Dendritic cell treated with granulocyte-macrophage colony-stimulating factor and Interleukin-4, amounts not matched to agents 40 ng/mL and 50 ng/mL, for 4 days (primary cell): ENCODE data around the gene FBXO17.
"Not testable (repeated sequence)": the region's sequence is repeated elsewhere in the genome, so short reads cannot be mapped to it uniquely, and the experiment has no call there.

Experiments
- H3K27ac Mint-ChIP-seq: one replicate; pipeline ENCODE4 v1.8.0; 2022; ENCODE audit warnings: mild to moderate bottlenecking, mixed read lengths
- H3K27me3 Mint-ChIP-seq: one replicate; pipeline ENCODE4 v1.8.0; 2022; ENCODE audit warnings: mild to moderate bottlenecking, mixed read lengths
- H3K36me3 Mint-ChIP-seq: one replicate; pipeline ENCODE4 v1.8.0; 2022; ENCODE audit warnings: low read depth, mixed read lengths
- H3K4me1 Mint-ChIP-seq: one replicate; pipeline ENCODE4 v1.8.0; 2022; ENCODE audit warnings: low read depth, mixed read lengths
- H3K4me3 Mint-ChIP-seq: one replicate; pipeline ENCODE4 v1.8.0; 2022; ENCODE audit warnings: mild to moderate bottlenecking, moderate library complexity, mixed read lengths
- H3K9me3 Mint-ChIP-seq: one replicate; pipeline ENCODE4 v1.8.0; 2022; ENCODE audit warnings: mixed read lengths
- intact Hi-C: fragments of 100-400 bp; cut with micrococcal nuclease; formaldehyde crosslinking; loops from one replicate; pipeline ENCODE4 v1.15.0; 2022

Gene FBXO17

DNA sequence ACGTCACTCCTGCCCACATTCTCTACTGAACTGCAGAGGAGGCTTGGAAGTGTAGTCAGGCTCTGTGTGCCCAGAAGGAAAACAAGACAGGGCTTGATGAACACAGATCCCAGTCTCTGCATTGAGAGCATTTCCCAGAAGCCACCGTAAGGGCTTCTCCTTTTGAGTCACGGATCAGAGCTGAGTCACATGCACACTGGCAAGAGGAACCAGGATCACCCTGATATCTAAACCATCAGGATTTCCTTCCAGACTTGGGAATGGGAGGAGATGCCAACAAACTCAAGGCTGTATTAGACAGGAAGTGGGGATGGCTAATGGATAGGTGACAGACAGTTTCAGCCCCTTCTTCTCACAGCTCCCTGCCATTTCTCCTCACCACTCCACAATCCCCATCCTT is 17.7 kb upstream of the FBXO17 start:
- Mint-ChIP-seq H3K27ac (peak overlapping the region; percentile 46), H3K27me3 (peaks cover 16% of the 10 kb centered on the region), H3K4me3 (no peak overlapping the region), H3K4me1 (peaks cover 10% of the 10 kb centered on the region), H3K36me3 (no peaks in the 10 kb centered on the region), H3K9me3 (no peaks in the 10 kb centered on the region)
- intact Hi-C loops, result no loop called here

- H3K36me3 Mint-ChIP-seq, result no peaks in the 10 kb centered on the region
- H3K27me3 Mint-ChIP-seq, result peaks cover 14% of the 10 kb centered on the region
These were observed 15.6 kb upstream of the FBXO17 start for GRCh38 chr19:38990949-38991697.

DNA sequence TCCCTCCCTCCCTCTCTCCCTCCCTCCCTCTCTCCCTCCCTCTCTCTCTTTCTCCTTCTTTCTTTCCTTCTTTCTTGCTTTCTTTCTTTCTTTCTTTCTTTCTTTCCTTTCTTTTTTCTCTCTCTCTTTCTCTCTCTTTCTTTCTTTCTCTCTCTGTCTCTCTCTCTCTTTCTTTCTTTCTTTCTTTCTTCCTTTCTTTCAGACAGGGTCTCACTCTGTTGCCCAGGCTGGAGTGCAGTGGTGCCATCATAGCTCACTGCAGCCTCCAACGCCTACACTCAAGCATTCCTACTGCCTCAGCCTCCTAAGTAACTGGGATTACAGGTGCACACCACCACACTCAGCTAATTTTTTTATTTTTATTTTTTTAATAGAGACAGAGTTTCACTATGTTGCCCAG is 14.1 kb upstream of the FBXO17 start:
- H3K36me3 Mint-ChIP-seq, intact Hi-C loops, H3K9me3 Mint-ChIP-seq, H3K4me3 Mint-ChIP-seq, H3K27ac Mint-ChIP-seq: not testable (repeated sequence)
- H3K27me3 Mint-ChIP-seq, result peaks cover 16% of the 10 kb centered on the region
- H3K4me1 Mint-ChIP-seq, result peaks cover 10% of the 10 kb centered on the region

More at GRCh38 chr19:38990949-38991697, 15.6 kb upstream of the FBXO17 start:
- intact Hi-C loops, result no loop called here
- no peak overlapping the region for H3K27ac Mint-ChIP-seq
- no peaks in the 10 kb centered on the region for H3K9me3 Mint-ChIP-seq
- H3K4me3 Mint-ChIP-seq, result no peak overlapping the region
- H3K4me1 Mint-ChIP-seq, result peaks cover 10% of the 10 kb centered on the region

- H3K27me3 Mint-ChIP-seq, result peaks cover 16% of the 10 kb centered on the region
- no peak overlapping the region for H3K27ac Mint-ChIP-seq
- no peaks in the 10 kb centered on the region for H3K9me3 Mint-ChIP-seq
- intact Hi-C loops, result no loop called here
- peaks cover 10% of the 10 kb centered on the region for H3K4me1 Mint-ChIP-seq
- no peaks in the 10 kb centered on the region for H3K36me3 Mint-ChIP-seq
- H3K4me3 Mint-ChIP-seq, result no peak overlapping the region
These were observed 13.6 kb upstream of the FBXO17 start for GRCh38 chr19:38989066-38989605.

DNA sequence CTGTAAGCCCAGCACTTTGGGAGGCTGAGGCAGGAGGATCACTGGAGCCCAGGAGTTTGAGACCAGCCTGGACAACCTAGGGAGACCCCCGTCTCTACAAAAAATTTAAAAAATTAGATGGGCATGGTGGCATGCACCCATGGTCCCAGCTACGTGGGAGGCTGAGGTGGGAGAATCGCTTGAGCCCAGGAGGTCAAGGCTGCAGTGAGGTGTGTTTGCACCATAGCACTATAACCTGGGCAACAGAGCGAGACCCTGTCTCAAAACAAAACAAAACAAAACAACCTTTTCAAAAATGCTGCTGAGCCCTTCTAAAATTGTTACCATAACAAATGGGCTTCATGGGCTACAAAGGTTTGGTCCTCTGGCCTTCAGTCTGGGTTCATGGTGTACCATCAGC is 13.1 kb upstream of the FBXO17 start:
- H3K36me3 Mint-ChIP-seq, intact Hi-C loops, H3K9me3 Mint-ChIP-seq, H3K27ac Mint-ChIP-seq, H3K4me1 Mint-ChIP-seq, H3K4me3 Mint-ChIP-seq: not testable (repeated sequence)
- H3K27me3 Mint-ChIP-seq, result peaks cover 16% of the 10 kb centered on the region

- H3K27ac Mint-ChIP-seq, H3K9me3 Mint-ChIP-seq, intact Hi-C loops, H3K4me3 Mint-ChIP-seq, H3K4me1 Mint-ChIP-seq, H3K36me3 Mint-ChIP-seq: not testable (repeated sequence)
- peaks cover 16% of the 10 kb centered on the region for H3K27me3 Mint-ChIP-seq
These were observed 12.2 kb upstream of the FBXO17 start for GRCh38 chr19:38987745-38988144.

GRCh38 chr19:38985262-38985661 is 9.7 kb upstream of the FBXO17 start:
- intact Hi-C loops, result no loop called here
- Mint-ChIP-seq H3K36me3 (no peaks in the 10 kb centered on the region), H3K27me3 (peaks cover 9% of the 10 kb centered on the region), H3K9me3 (peaks cover 8% of the 10 kb centered on the region), H3K4me3 (no peak overlapping the region), H3K27ac (no peak overlapping the region), H3K4me1 (no peaks in the 10 kb centered on the region)

GRCh38 chr19:38980583-38981374 is 5.2 kb upstream of the FBXO17 start:
- Mint-ChIP-seq H3K27me3 (peaks cover 25% of the 10 kb centered on the region), H3K4me3 (no peak overlapping the region), H3K27ac (no peak overlapping the region), H3K9me3 (peaks cover 11% of the 10 kb centered on the region), H3K4me1 (peaks cover 9% of the 10 kb centered on the region), H3K36me3 (no peaks in the 10 kb centered on the region)
- intact Hi-C loops, result no loop called here

DNA sequence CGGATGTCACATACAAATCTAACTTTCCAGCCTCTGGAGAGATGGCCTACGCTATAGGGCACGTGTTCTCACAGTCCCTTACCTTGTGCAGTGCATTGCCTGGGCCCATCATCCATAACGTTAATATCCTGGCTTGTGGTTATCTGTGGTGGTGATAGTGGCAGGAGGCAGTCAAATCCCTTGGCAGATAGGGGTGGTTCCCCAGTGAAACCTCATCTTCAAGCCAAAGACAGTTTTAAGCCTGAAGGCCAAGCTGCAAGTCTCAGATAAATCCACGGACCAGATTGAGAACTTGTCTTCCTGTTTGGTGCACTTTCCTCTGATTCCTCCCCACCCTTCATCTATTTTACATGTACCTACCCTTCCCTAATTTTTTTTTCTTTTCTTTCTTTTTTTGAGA is 4.3 kb upstream of the FBXO17 start:
- H3K4me1 Mint-ChIP-seq, result peaks cover 9% of the 10 kb centered on the region
- peaks cover 29% of the 10 kb centered on the region for H3K27me3 Mint-ChIP-seq
- H3K4me3 Mint-ChIP-seq, result no peak overlapping the region
- intact Hi-C loops, result no loop called here
- H3K27ac Mint-ChIP-seq, result no peak overlapping the region
- no peaks in the 10 kb centered on the region for H3K36me3 Mint-ChIP-seq
- H3K9me3 Mint-ChIP-seq, result peaks cover 11% of the 10 kb centered on the region

GRCh38 chr19:38978326-38978689 is 2.8 kb upstream of the FBXO17 start:
- intact Hi-C loops, result no loop called here
- peaks cover 11% of the 10 kb centered on the region for H3K9me3 Mint-ChIP-seq
- H3K27me3 Mint-ChIP-seq, result peaks cover 38% of the 10 kb centered on the region
- no peak overlapping the region for H3K27ac Mint-ChIP-seq
- no peaks in the 10 kb centered on the region for H3K36me3 Mint-ChIP-seq
- H3K4me3 Mint-ChIP-seq, result no peak overlapping the region
- H3K4me1 Mint-ChIP-seq, result peaks cover 9% of the 10 kb centered on the region

DNA sequence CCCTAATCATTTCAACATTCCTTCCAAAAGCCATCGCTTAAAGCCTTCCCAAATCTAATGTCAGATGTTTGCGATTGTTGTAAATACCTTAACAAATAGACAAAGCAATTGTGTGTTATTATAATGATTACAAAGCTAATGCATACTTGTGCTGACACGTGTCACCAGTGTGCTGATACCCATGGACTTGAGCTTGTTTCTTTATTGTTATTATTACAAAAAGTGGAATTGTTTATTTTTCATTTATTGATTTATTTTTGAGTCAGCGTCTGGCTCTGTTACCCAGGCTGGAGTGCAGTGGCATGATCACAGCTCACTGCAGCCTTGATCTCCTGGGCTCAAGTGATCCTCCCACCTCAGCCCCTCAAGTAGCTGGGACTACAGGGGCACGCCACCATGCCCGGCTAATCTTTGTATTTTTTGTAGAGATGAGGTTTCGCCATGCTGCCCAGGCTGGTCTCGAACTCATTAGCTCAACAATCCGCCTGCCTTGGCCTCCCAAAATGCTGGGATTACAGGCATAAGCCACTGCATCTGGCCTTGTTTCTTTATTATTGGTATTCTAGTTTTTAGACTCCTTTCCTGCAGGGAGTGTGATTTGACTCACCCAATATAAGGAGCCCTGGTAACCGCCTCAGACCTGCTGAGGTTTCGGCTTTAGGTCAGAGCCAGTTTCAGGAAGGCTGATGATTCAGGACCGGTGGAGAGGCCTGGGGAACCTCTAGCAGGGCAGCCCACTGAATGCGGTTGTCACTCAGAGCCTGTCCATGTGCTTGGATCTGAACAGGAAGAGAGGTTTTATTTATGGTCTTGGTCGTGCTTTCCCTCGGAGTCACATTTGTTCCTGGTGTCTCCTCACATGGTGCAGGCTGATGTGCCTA is 2.1 kb upstream of the FBXO17 start:
- no peak overlapping the region for H3K4me3 Mint-ChIP-seq
- H3K4me1 Mint-ChIP-seq, result peaks cover 9% of the 10 kb centered on the region
- H3K36me3 Mint-ChIP-seq, result no peaks in the 10 kb centered on the region
- no peak overlapping the region for H3K27ac Mint-ChIP-seq
- intact Hi-C loops, result no loop called here
- peaks cover 40% of the 10 kb centered on the region for H3K27me3 Mint-ChIP-seq
- H3K9me3 Mint-ChIP-seq, result peaks cover 11% of the 10 kb centered on the region

GRCh38 chr19:38975861-38976271 is 324 bp upstream of the FBXO17 start:
- no peak overlapping the region for H3K4me3 Mint-ChIP-seq
- intact Hi-C loops, result no loop called here
- peaks cover 9% of the 10 kb centered on the region for H3K4me1 Mint-ChIP-seq
- peaks cover 41% of the 10 kb centered on the region for H3K27me3 Mint-ChIP-seq
- no peak overlapping the region for H3K27ac Mint-ChIP-seq
- H3K36me3 Mint-ChIP-seq, result no peaks in the 10 kb centered on the region
- peaks cover 9% of the 10 kb centered on the region for H3K9me3 Mint-ChIP-seq

- Mint-ChIP-seq H3K9me3 (no peaks in the 10 kb centered on the region), H3K27ac (no peak overlapping the region), H3K27me3 (peaks cover 41% of the 10 kb centered on the region), H3K4me3 (peak overlapping the region; percentile 11), H3K36me3 (no peaks in the 10 kb centered on the region), H3K4me1 (peaks cover 9% of the 10 kb centered on the region)
- intact Hi-C loops, result no loop called here
These were observed 823 bp downstream of the FBXO17 start for GRCh38 chr19:38974624-38975213.
